AG04449 (cell line): ENCODE data around the gene KAT7.
A peak's percentile ranks its signal among the peaks of the same experiment; 100 is the strongest.
"Not testable (repeated sequence)": the region's sequence is repeated elsewhere in the genome, so short reads cannot be mapped to it uniquely, and the experiment has no call there.

ENCODE experiments used
- CTCF ChIA-PET: fragments of 350-600 bp; formaldehyde crosslinking; extraction: SDS; loops from one replicate; lab custom pipeline; 2021; ENCODE audit warnings: antibody characterized with exemption; lab: Yijun Ruan, JAX
- POLR2A ChIA-PET: fragments of 400-600, 350-600 bp; formaldehyde crosslinking; extraction: SDS; loops from one replicate; lab custom pipeline; 2020; ENCODE audit warnings: antibody characterized with exemption, inconsistent platforms; lab: Yijun Ruan, JAX
- DNase-seq: peaks from one replicate; pipeline ENCODE4 v3.0.0-alpha.2; 2010; ENCODE audit warnings: low read depth, low spot score
- H3K4me3 ChIP-seq: 2 replicates; pipeline ENCODE4 v1.5.1; 2011; ENCODE audit warnings: low read depth, mild to moderate bottlenecking, control low read depth, low read length
- TF ChIP-seq, protein P1 (sequence below): IDR thresholded peaks from one replicate; pipeline ENCODE4 v1.5.1; 2011; ENCODE audit warnings: mild to moderate bottlenecking, moderate library complexity, low read length, control low read depth, inconsistent platforms; ENCODE audit not compliant: insufficient read depth; ENCODE audit errors: missing control alignments

Gene KAT7

GRCh38 chr17:49757151-49757777, 31.2 kb upstream of the KAT7 start:
- TF ChIP-seq, protein P1, sequence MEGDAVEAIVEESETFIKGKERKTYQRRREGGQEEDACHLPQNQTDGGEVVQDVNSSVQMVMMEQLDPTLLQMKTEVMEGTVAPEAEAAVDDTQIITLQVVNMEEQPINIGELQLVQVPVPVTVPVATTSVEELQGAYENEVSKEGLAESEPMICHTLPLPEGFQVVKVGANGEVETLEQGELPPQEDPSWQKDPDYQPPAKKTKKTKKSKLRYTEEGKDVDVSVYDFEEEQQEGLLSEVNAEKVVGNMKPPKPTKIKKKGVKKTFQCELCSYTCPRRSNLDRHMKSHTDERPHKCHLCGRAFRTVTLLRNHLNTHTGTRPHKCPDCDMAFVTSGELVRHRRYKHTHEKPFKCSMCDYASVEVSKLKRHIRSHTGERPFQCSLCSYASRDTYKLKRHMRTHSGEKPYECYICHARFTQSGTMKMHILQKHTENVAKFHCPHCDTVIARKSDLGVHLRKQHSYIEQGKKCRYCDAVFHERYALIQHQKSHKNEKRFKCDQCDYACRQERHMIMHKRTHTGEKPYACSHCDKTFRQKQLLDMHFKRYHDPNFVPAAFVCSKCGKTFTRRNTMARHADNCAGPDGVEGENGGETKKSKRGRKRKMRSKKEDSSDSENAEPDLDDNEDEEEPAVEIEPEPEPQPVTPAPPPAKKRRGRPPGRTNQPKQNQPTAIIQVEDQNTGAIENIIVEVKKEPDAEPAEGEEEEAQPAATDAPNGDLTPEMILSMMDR = no peak
- no peak for DNase-seq
- CTCF ChIA-PET = interaction anchor here (1.2 kb wide), 1 partner anchor 200 kb away, joined by 4 read pairs; no protein-coding TSS in a partner anchor
- POLR2A ChIA-PET = no interaction called here
- H3K4me3 ChIP-seq = no peak overlapping the region

GRCh38 chr17:49758464-49759010, 29.9 kb upstream of the KAT7 start:
- DNase-seq, POLR2A ChIA-PET, H3K4me3 ChIP-seq: not testable (repeated sequence)
- CTCF ChIA-PET = interaction anchor here (0.9 kb wide), 1 partner anchor 48 kb away, joined by 3 read pairs; no protein-coding TSS in a partner anchor

DNA sequence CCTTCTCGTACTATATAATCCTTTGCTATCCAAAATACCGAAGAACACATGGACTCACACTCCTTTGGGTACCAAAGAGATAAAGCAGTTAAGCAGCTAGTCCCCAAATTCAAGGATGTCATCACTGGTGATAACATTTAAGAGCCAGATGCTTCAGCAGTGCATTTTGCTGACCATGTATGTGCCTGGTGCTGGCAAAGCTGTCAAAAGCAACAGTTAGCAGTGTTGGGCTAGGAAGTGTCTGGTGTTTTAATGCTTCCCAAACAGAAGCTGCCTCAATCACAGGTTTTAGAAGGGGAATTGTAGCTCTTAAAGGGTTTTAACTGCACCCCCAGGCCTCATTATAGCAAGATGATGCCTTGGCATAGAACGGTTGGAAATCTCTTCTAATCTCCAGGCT, 29.3 kb upstream of the KAT7 start:
- no peak overlapping the region for H3K4me3 ChIP-seq
- TF ChIP-seq, protein P1 = no peak
- ChIA-PET CTCF (interaction anchor here (0.9 to 1.7 kb wide), 3 partner anchors 49 to 201 kb away, joined by 3 to 6 read pairs (median 3); partner anchors contain the start of gene SLC35B1), POLR2A (no interaction called here)
- no peak for DNase-seq

DNA sequence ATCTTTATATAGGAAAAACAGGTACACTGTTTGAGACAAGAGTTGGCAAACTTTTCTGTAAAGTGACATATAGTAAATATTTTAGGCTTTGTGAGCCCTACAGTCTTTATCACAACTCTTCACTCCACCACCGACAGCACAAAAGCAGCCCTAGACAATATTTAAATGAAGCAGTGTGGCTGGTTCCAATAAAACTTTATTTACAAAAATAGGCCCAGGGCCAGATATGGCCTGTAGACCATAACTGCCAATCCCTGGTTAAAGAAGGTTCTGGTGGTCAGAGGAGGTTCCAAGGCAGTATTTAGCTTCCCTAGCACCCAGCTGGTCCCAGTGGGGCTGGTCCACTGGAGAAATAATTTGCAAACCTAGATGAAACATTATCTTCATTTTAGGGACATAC, 28.2 kb upstream of the KAT7 start:
- TF ChIP-seq, protein P1 = no peak
- POLR2A ChIA-PET = no interaction called here
- CTCF ChIA-PET = interaction anchor here (1.5 to 1.7 kb wide), 2 partner anchors 52 to 203 kb away, joined by 3 to 6 read pairs; partner anchors contain the start of gene SLC35B1
- no peak overlapping the region for H3K4me3 ChIP-seq
- no peak for DNase-seq

DNA sequence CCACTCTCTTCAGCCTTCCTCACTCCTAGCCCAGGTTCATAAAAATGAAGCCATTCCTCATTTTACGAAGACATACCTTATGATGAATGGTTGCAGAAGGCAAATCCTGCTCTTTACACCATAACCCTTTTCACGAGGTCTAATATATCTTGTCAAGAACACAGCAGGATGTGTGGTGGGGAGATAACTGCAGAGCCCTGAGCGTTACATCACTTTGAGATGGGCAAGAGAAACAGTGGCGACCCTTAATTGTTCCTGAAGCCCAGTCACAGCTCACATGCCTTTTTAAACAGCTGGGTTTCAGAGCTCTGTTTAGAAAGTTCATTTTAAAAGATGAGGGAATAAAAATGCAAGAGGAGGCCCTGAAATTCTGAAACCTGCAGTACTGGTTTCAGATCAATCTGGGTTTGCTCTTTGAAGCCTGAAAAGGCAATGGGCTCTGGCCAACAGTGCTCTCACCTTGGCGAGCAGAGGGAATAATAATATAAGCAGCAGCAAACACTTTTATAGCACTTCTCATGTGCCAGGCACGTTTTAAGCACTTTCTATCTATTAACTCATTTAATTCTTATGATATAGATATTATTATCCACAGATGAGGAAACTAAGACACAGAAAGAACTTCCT, 27.4 kb upstream of the KAT7 start:
- no peak for DNase-seq
- CTCF ChIA-PET = interaction anchor here (1.0 to 1.7 kb wide), 3 partner anchors 40 to 203 kb away, joined by 3 to 6 read pairs (median 3); partner anchors contain the start of gene SLC35B1

DNA sequence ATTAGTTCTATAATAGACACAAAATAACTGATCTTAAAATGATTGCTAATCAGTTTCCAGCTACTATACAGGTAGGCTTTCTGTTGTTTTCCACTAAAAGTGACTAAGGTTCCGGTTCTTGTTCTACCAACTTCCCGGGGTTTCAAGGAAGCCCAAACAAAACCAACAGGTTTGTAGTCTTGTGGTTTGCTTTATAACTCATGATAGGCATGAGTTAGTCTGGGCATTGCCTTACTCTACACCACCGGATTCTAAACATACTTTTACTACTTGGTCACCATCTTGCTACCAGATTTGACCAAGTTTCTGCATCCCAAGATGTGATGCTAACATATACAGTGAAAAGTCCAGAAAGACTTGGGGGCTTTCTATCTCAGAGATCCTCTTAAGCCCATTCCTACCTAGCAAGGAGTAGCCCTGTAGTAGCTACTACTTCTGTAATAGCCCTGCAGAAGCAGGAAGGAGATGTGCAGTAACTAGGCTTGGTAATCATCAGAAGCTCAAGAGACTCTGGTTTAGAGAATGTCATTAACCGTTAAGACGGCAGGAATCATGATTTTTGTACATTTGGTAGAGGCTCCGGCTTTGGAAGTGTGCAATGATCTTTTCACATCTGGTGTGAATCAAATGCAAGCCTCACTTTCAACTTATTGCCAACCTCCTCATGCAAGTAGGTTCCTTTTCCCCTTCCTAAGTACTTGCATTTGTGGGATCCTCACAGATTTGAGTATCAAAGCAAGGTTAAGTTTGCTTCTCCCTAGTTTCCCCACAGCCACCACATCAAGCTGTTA, 26.1 kb upstream of the KAT7 start:
- 0 out of 2 replicates have a peak overlapping the region, but pooled peaks have one; percentile 68 for H3K4me3 ChIP-seq
- CTCF ChIA-PET = interaction anchor here (0.5 to 1.9 kb wide), 5 partner anchors 11 to 244 kb away, joined by 3 to 5 read pairs (median 3); partner anchors contain the start of gene SLC35B1
- TF ChIP-seq, protein P1 = no peak

More for the DNA sequence above, 27.4 kb upstream of the KAT7 start:
- H3K4me3 ChIP-seq = no peak overlapping the region
- TF ChIP-seq, protein P1 = no peak
- POLR2A ChIA-PET = no interaction called here

More for the DNA sequence above, 26.1 kb upstream of the KAT7 start:
- POLR2A ChIA-PET = interaction anchor here (1.4 kb wide), 1 partner anchor 19 kb away, joined by 4 read pairs; no protein-coding TSS in a partner anchor
- no peak for DNase-seq
